Colonic mucosa (tissue), 4 donors: Measurements from ENCODE around the gene RYR1. TPM values are rescaled to one million over a fixed set of nuclear protein-coding genes. Genes with fewer than 3 reads are reported as not detected.
A peak's percentile ranks its signal among the peaks of the same experiment; 100 is the strongest.
"Not testable (repeated sequence)": the region's sequence is repeated elsewhere in the genome, so short reads cannot be mapped to it uniquely, and the experiment has no call there.

ENCODE experiments used
- DNase-seq: peaks from one replicate; pipeline ENCODE4 v3.0.0-alpha.2; 2020
- H3K27ac ChIP-seq: fragments of 200-600 bp; one replicate; pipeline ENCODE4 v1.8.0; 2021
- H3K27me3 ChIP-seq: fragments of 200-600 bp; one replicate; pipeline ENCODE4 v1.8.0; 2021
- H3K36me3 ChIP-seq: fragments of 200-600 bp; one replicate; pipeline ENCODE4 v1.8.0; 2021
- H3K4me1 ChIP-seq: fragments of 200-600 bp; one replicate; pipeline ENCODE4 v1.8.0; 2021; ENCODE audit warnings: mild to moderate bottlenecking
- H3K4me3 ChIP-seq: fragments of 200-600 bp; one replicate; pipeline ENCODE4 v1.8.0; 2021
- H3K9ac ChIP-seq, 2 donors: one replicate each; pipeline ENCODE4 v1.7.0; 2013; ENCODE audit warnings: control low read depth in 2 of 2, low read depth in 2 of 2, low read length in 2 of 2
- H3K9me3 ChIP-seq: fragments of 200-600 bp; one replicate; pipeline ENCODE4 v1.8.0; 2021
- CTCF ChIP-seq: fragments of 200-600 bp; IDR thresholded peaks from one replicate; pipeline ENCODE4 v1.8.0; 2022; ENCODE audit warnings: antibody characterized with exemption, mild to moderate bottlenecking
- intact Hi-C: fragments of 100-400 bp; cut with DNase I; formaldehyde crosslinking; loops from one replicate; pipeline ENCODE4 v1.14.1; 2022
- total RNA-seq, 2 donors: library from RNA; stranded (reverse); fragmentation: NEBNext Ultra II Directional in 1 of 2; extraction: Animal tissue kit (Norgen Biotek cat#: 25700) in 1 of 2; gene quantifications; one replicate each; pipeline ENCODE4 v1.2.1, GENCODE V29; 2021
- donor health status: healthy.
- donor health status: DM: no; HTN: no; CAD: no.
- donor health status: DM: no; HTN: no; CAD: no.

RYR1 gene
- total RNA-seq, 2 donors from 2014 or later = 0.64 to 0.89 TPM

- Histone ChIP-seq H3K4me3 (no peak overlapping the region), H3K27me3 (no peaks in the 10 kb centered on the region), H3K9me3 (no peaks in the 10 kb centered on the region), H3K9ac (no peak overlapping the region), H3K4me1 (no peaks in the 10 kb centered on the region), H3K27ac (no peak overlapping the region), H3K36me3 (no peaks in the 10 kb centered on the region)
- peak; percentile 60 for DNase-seq
- TF ChIP-seq CTCF = peak; percentile 88
- intact Hi-C loops = loop anchor here (10.0 kb wide), 1 partner anchor 410 kb away; no protein-coding TSS in a partner anchor
These were observed 81.5 kb downstream of the RYR1 start for GRCh38 chr19:38514812-38515633.

- intact Hi-C loops = loop anchor here (10.0 kb wide), 1 partner anchor 409 kb away; no protein-coding TSS in a partner anchor
- no peaks in the 10 kb centered on the region for H3K9me3 ChIP-seq
- H3K36me3 ChIP-seq = no peaks in the 10 kb centered on the region
- H3K27ac ChIP-seq = no peak overlapping the region
- no peak for TF ChIP-seq CTCF
- H3K9ac ChIP-seq = no peak overlapping the region
- no peak for DNase-seq
- H3K27me3 ChIP-seq = no peaks in the 10 kb centered on the region
- H3K4me3 ChIP-seq = no peak overlapping the region
- H3K4me1 ChIP-seq = no peaks in the 10 kb centered on the region
These were observed 82.4 kb downstream of the RYR1 start for GRCh38 chr19:38515896-38516295.

- Histone ChIP-seq H3K36me3 (no peaks in the 10 kb centered on the region), H3K4me1 (no peaks in the 10 kb centered on the region), H3K9me3 (no peaks in the 10 kb centered on the region), H3K9ac (no peak overlapping the region), H3K27me3 (no peaks in the 10 kb centered on the region), H3K27ac (no peak overlapping the region), H3K4me3 (no peak overlapping the region)
- no peak for DNase-seq
- no peak for TF ChIP-seq CTCF
- intact Hi-C loops = loop anchor here (10.0 kb wide), 1 partner anchor 408 kb away; no protein-coding TSS in a partner anchor
These were observed 83.3 kb downstream of the RYR1 start for GRCh38 chr19:38516802-38517201.

GRCh38 chr19:38517321-38517720 lies 83.8 kb downstream of the RYR1 start:
- Histone ChIP-seq H3K4me3 (no peak overlapping the region), H3K27me3 (no peaks in the 10 kb centered on the region), H3K9ac (no peak overlapping the region), H3K27ac (no peak overlapping the region), H3K9me3 (no peaks in the 10 kb centered on the region), H3K4me1 (no peaks in the 10 kb centered on the region), H3K36me3 (no peaks in the 10 kb centered on the region)
- no peak for TF ChIP-seq CTCF
- intact Hi-C loops = loop anchor here (10.0 kb wide), 1 partner anchor 407 kb away; no protein-coding TSS in a partner anchor
- DNase-seq = no peak

GRCh38 chr19:38517980-38518379 lies 84.5 kb downstream of the RYR1 start:
- H3K4me1 ChIP-seq, H3K27ac ChIP-seq, H3K27me3 ChIP-seq, H3K4me3 ChIP-seq, H3K9ac ChIP-seq, DNase-seq, H3K9me3 ChIP-seq, H3K36me3 ChIP-seq: not testable (repeated sequence)
- intact Hi-C loops = loop anchor here (10.0 kb wide), 1 partner anchor 407 kb away; no protein-coding TSS in a partner anchor

GRCh38 chr19:38519168-38519567 lies 85.7 kb downstream of the RYR1 start:
- intact Hi-C loops = loop anchor here (10.0 kb wide), 1 partner anchor 406 kb away; no protein-coding TSS in a partner anchor
- H3K4me1 ChIP-seq = no peaks in the 10 kb centered on the region
- TF ChIP-seq CTCF = no peak
- no peaks in the 10 kb centered on the region for H3K9me3 ChIP-seq
- no peak overlapping the region for H3K9ac ChIP-seq
- no peak overlapping the region for H3K27ac ChIP-seq
- DNase-seq = no peak
- H3K36me3 ChIP-seq = no peaks in the 10 kb centered on the region
- no peak overlapping the region for H3K4me3 ChIP-seq
- H3K27me3 ChIP-seq = no peaks in the 10 kb centered on the region
